Adrenal gland (tissue), 12 donors: Measurements from ENCODE around the gene SOX13. TPM values are rescaled to one million over a fixed set of nuclear protein-coding genes. Genes with fewer than 3 reads are reported as not detected.

Experiments
- DNase-seq, 7 donors: peaks; one replicate each; pipeline ENCODE4 v3.0.0-alpha.2; 2019 to 2020
- H3K27ac ChIP-seq, 5 donors: fragments of 200-600 bp; sonication (generic) in 4 of 5; 1 replicate in 3 of 5; 2 replicates in 2 of 5; pipeline versions ENCODE4 v1.5.1 to v1.8.0; 2016 to 2020; ENCODE audit warnings: mild to moderate bottlenecking in 1 of 5
- H3K27me3 ChIP-seq: fragments of 200-600 bp; 2 replicates; pipeline ENCODE4 v1.8.0; 2021
- H3K36me3 ChIP-seq, 2 donors: fragments of 200-600 bp; replicated peaks in 1 of 2; 1 replicate in 1 of 2; 2 replicates in 1 of 2; pipeline versions ENCODE4 v1.5.1 to v1.8.0; 2018 to 2022
- H3K4me1 ChIP-seq, 2 donors: fragments of 200-600 bp; replicated peaks in 1 of 2; 1 replicate in 1 of 2; 2 replicates in 1 of 2; pipeline versions ENCODE4 v1.5.1 to v1.8.0; 2018 to 2021
- H3K4me3 ChIP-seq, 4 donors: fragments of 200-600 bp; sonication (generic) in 3 of 4; one replicate each; pipeline ENCODE4 v1.5.1; 2016 to 2018
- H3K9me3 ChIP-seq, 3 donors: fragments of 200-600 bp; sonication (generic) in 1 of 3; replicated peaks in 1 of 3; 1 replicate in 2 of 3; 2 replicates in 1 of 3; pipeline versions ENCODE4 v1.5.1 to v1.8.0; 2016 to 2021
- POLR2A ChIP-seq, 2 donors: fragments of 450-650 bp; IDR thresholded peaks; one replicate each; pipeline ENCODE4 v1.6.1; 2017; ENCODE audit warnings: antibody characterized with exemption in 2 of 2, mild to moderate bottlenecking in 2 of 2, moderate library complexity in 1 of 2
- WGBS, 4 donors: extraction: QIAGEN DNeasy Blood & Tissue Kit in 2 of 4; methylation state at CpG; one replicate each; pipeline versions ENCODE4 v1.1.5 to v1.1.7; 2013 to 2017; 5-methylcytosine and 5-hydroxymethylcytosine counted together
- intact Hi-C, 2 donors: fragments of 100-400 bp; cut with DNase I; formaldehyde crosslinking; loops; one replicate each; pipeline versions ENCODE4 v1.14.1 to v1.15.0; 2022 to 2023
- polyA plus RNA-seq, 3 donors: library from polyadenylated mRNA; stranded (reverse); fragments of 200-250 nt in 2 of 3; fragments of 350-450 nt in 1 of 3; fragmentation: Illumina TruSeq in 1 of 3; extraction: RNeasy Lipid Tissue Mini Kit (QIAGEN cat#74804) in 1 of 3; gene quantifications; one replicate each; pipeline ENCODE4 v1.2.3, GENCODE V29; 2013 to 2014
- total RNA-seq, 9 donors: library from RNA; depleted of rRNA in 4 of 9; stranded (reverse); fragments of >200 nt in 4 of 9; fragments of 120-200 nt in 1 of 9; fragmentation: NEBNext Ultra II Directional in 1 of 9; extraction: Animal tissue kit (Norgen Biotek cat#: 25700) in 1 of 9; gene quantifications; one replicate each; pipeline versions ENCODE4 v1.1.0 to v1.2.4, GENCODE V29; 2013 to 2023
- TF ChIP-seq, protein P1 (sequence below), 6 experiments: fragments of 450-650 bp in 4 of 6; fragments of 200-600 bp in 2 of 6; sonication (generic) in 1 of 6; IDR thresholded peaks; 1 replicate in 5 of 6; 2 replicates in 1 of 6; pipeline versions ENCODE4 v1.5.1 to v1.8.0; 2016 to 2021; ENCODE audit warnings: antibody characterized with exemption in 6 of 6, mild to moderate bottlenecking in 2 of 6, moderate library complexity in 1 of 6
- donor health status: healthy with polysubstance abuse.
- donor health status: Bipolar disorder and iron deficiency.
- donor health status: DM: yes; HTN: yes; CAD: no.
- donor health status: DM: no; HTN: no; CAD: no.
- donor health status: DM: no; HTN: no; CAD: no.
- donor health status: DM: yes; HTN: yes; CAD: no.

SOX13 gene
- total and polyA plus RNA-seq, 12 donors: 4.2 to 44.5 (median 25.6) TPM

DNA sequence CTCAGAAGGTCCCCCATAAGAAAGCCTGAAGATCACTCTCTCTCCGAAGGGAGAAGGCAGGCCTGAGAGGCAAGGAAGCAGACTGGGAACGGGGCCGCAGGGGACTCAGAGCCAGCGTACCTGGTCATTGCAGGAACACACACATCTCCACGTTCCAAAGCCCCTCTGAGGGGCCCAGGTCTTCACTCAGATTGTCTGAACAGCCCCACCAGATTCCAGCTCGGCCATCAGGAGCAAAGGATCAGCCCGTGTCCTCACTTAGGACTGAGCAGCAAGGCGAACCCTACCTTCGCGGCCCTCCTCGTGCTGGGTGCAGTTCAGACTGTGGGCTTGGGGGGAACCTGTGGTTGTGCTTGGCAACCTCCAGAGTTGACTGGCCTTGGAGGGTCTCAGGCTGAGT is 43.9 kb upstream of the SOX13 start:
- no peaks in the 10 kb centered on the region for H3K9me3 ChIP-seq
- no peaks in the 10 kb centered on the region for H3K4me1 ChIP-seq
- H3K36me3 ChIP-seq: no peaks in the 10 kb centered on the region
- TF ChIP-seq POLR2A (IDR thresholded peaks at IDR 0.05): no peak
- TF ChIP-seq, protein P1, sequence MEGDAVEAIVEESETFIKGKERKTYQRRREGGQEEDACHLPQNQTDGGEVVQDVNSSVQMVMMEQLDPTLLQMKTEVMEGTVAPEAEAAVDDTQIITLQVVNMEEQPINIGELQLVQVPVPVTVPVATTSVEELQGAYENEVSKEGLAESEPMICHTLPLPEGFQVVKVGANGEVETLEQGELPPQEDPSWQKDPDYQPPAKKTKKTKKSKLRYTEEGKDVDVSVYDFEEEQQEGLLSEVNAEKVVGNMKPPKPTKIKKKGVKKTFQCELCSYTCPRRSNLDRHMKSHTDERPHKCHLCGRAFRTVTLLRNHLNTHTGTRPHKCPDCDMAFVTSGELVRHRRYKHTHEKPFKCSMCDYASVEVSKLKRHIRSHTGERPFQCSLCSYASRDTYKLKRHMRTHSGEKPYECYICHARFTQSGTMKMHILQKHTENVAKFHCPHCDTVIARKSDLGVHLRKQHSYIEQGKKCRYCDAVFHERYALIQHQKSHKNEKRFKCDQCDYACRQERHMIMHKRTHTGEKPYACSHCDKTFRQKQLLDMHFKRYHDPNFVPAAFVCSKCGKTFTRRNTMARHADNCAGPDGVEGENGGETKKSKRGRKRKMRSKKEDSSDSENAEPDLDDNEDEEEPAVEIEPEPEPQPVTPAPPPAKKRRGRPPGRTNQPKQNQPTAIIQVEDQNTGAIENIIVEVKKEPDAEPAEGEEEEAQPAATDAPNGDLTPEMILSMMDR (IDR thresholded peaks at IDR 0.05): no peak
- intact Hi-C loops: no loop called here
- no peak overlapping the region for H3K4me3 ChIP-seq
- no peak overlapping the region for H3K27ac ChIP-seq
- 87 to 97% (median 91%) methylated on average over 7 to 11 of the region's 11 CpGs for WGBS, 4 donors
- DNase-seq: no peak
- H3K27me3 ChIP-seq: no peaks in the 10 kb centered on the region

DNA sequence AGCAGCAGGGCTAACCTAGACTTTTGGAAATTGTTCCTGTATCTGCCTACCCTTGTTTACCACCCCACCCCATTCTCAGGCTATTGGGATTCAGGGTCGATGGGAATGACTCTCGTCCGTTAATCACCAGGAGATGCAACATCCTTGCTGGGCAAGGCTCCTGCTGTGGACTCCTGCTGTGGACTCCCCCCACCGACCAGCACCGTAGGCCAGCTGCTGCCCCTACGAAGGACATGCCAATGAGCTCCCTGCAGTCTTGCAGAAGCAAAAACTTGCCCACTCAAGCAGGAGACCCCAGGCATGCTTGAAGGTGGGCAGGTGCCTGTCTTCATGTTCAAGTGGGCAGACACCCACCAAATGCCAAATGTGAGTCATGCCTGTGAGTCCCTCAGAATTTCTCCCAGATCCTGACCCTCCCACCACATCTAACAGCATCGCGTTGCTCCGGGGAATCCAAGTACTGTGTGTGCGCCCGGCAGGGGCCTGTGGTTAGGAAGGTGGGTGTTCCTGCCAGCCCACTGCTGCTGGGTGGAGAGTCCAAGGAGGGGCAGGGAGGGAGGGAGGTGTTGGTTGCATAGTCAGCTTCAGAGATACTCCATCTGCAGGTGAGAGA is 41.7 kb upstream of the SOX13 start:
- Histone ChIP-seq H3K36me3 (no peaks in the 10 kb centered on the region), H3K9me3 (no peaks in the 10 kb centered on the region), H3K4me3 (no peak overlapping the region), H3K4me1 (no peaks in the 10 kb centered on the region), H3K27ac (no peak overlapping the region), H3K27me3 (no peaks in the 10 kb centered on the region)
- intact Hi-C loops: no loop called here
- TF ChIP-seq, protein P1 (IDR thresholded peaks at IDR 0.05): no peak
- WGBS, 4 donors: 61 to 71% (median 68%) methylated on average over 10 to 11 of the region's 11 CpGs
- no peak for DNase-seq

DNA sequence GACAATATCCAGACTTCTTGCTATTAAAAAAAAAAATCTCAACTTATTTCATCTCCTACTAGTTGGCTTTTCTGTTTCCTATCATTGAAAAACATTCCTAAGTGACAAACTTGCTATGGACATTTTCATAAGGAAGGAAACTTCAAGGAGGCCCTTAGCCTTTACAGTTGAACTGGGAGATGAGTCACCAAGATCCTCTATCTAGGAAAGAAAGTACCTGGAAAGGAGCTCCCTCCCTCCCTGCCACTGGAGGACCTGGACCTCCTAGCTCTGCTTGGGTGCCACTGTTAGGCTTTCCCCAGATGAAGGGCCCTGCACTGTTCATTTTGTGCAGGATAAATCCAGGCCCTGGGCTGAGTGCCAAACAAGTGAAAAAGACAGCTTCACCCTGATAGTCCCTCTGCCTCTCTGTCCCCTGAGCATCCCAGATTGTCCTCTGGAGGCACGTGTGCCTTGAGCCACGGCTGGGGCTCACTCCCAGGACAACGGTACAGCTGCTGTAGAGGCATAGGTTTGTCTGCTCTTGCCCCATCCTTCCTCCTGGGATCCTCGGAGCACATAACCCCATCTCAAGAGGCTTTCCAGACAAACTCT is 40.2 kb upstream of the SOX13 start:
- DNase-seq: no peak
- Histone ChIP-seq H3K27ac (no peak overlapping the region), H3K4me3 (no peak overlapping the region), H3K4me1 (no peaks in the 10 kb centered on the region), H3K9me3 (no peaks in the 10 kb centered on the region), H3K36me3 (no peaks in the 10 kb centered on the region), H3K27me3 (no peaks in the 10 kb centered on the region)
- intact Hi-C loops: no loop called here
- 48 to 77% (median 66%) methylated on average over 2 to 4 of the region's 4 CpGs for WGBS, 4 donors
- no peak for TF ChIP-seq POLR2A (IDR thresholded peaks at IDR 0.05)
- TF ChIP-seq, protein P1 (IDR thresholded peaks at IDR 0.05): no peak

DNA sequence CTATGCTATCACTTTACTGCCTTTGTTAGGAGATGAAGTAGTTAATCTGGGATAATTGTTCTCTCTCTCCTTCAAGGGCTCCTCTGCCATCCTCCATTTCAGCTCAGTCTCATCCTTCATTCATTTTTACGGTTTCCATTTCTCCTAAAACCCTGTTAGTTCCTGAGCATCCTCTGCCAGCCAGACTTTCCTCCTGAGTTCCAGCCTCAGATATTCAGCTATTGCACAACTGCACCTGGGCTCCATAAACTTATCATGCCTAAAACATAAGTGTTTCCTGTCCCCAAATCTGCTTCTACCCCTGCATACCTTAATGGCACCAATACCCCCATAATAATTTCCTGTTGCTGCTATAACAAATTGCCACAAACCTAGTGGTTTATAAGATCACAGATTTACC is 39.6 kb upstream of the SOX13 start:
- H3K27me3 ChIP-seq: no peaks in the 10 kb centered on the region
- TF ChIP-seq, protein P1 (IDR thresholded peaks at IDR 0.05): no peak
- TF ChIP-seq POLR2A (IDR thresholded peaks at IDR 0.05): no peak
- no peak overlapping the region for H3K27ac ChIP-seq
- no peaks in the 10 kb centered on the region for H3K9me3 ChIP-seq
- DNase-seq: no peak
- no peak overlapping the region for H3K4me3 ChIP-seq
- intact Hi-C loops: no loop called here
- 54 to 74% (median 63%) methylated on average over 1 of the region's 1 CpG for WGBS, 4 donors
- no peaks in the 10 kb centered on the region for H3K4me1 ChIP-seq
- H3K36me3 ChIP-seq: no peaks in the 10 kb centered on the region
